ENCODE data around the gene CACNB1. TPM values are rescaled to one million over a fixed set of nuclear protein-coding genes. Genes with fewer than 3 reads are reported as not detected.

CACNB1 gene
- total RNA-seq, 4 donors from 2014 or later = 10.1 to 21.7 (median 11.6) TPM

DNA sequence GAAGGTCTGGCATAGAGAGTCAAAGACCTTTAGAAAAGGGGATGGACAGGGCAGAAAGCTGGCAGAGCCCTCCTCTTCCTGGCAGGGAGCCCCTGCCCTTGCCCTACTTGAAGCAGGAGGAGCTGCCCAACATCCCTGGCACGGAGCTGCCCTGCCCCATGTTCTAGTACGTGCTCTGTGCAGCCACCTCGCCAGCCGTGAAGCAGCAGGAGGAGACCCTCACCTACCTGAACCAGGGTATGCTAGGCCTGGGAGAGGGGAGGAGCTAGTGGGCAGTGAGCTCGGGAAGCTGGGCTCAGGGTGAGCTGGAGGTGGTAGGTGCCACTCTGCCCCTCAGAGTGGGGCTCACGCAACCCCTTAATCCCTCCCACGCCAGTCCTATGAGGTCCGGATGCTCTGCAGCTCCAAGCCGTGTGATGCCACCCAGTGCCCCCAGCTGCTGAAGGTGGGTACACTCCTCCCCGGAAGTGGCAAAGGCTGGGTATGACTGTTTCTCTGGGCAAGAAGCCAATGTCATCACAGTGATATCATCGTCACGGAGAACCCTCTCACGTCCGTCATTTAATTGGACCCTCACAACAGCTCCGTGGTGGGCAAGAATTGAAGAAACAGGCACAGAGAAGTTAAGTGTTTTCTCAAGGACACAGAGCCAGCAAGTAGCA lies 41.0 kb upstream of the CACNB1 start:
- Histone ChIP-seq H3K27ac (no peak overlapping the region), H3K4me3 (no peak overlapping the region), H3K27me3 (peaks cover 10% of the 10 kb centered on the region), H3K9me3 (no peaks in the 10 kb centered on the region), H3K36me3 (no peaks in the 10 kb centered on the region), H3K4me1 (peaks cover 0 to 10% (median 0%) of the 10 kb centered on the region in 4 donors)
- TF ChIP-seq EP300 (IDR thresholded peaks at IDR 0.05; ENCODE audit: low read depth) (no peak), POLR2AphosphoS5 (IDR thresholded peaks at IDR 0.05) (peak in 1 of 3 donors; percentile 14), POLR2A (IDR thresholded peaks at IDR 0.05) (no peak)
- TF ChIP-seq, protein P1, sequence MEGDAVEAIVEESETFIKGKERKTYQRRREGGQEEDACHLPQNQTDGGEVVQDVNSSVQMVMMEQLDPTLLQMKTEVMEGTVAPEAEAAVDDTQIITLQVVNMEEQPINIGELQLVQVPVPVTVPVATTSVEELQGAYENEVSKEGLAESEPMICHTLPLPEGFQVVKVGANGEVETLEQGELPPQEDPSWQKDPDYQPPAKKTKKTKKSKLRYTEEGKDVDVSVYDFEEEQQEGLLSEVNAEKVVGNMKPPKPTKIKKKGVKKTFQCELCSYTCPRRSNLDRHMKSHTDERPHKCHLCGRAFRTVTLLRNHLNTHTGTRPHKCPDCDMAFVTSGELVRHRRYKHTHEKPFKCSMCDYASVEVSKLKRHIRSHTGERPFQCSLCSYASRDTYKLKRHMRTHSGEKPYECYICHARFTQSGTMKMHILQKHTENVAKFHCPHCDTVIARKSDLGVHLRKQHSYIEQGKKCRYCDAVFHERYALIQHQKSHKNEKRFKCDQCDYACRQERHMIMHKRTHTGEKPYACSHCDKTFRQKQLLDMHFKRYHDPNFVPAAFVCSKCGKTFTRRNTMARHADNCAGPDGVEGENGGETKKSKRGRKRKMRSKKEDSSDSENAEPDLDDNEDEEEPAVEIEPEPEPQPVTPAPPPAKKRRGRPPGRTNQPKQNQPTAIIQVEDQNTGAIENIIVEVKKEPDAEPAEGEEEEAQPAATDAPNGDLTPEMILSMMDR (IDR thresholded peaks at IDR 0.05) = no peak
- WGBS, 2 donors (ENCODE audit: low coverage in 1 of 2) = 26% methylated on average over 15 of the region's 15 CpGs; no CpG with 5 or more reads in 1 of the 2 donors
- peak; percentile 64 for DNase-seq
- intact Hi-C loops (cut with DNase I; ENCODE audit: low total_unique reads) = no loop called here
- in situ Hi-C loops (cut with MboI; ENCODE audit: low pct_ligation_motif_present in 1 of 4, low pct_unique_long_range_greater_than_20kb in 1 of 4, low sequenced_read_pairs in 3 of 4) = loop anchor here in 1 of 4 donors (10.0 kb wide), 1 partner anchor 64 kb away; no protein-coding TSS in a partner anchor

DNA sequence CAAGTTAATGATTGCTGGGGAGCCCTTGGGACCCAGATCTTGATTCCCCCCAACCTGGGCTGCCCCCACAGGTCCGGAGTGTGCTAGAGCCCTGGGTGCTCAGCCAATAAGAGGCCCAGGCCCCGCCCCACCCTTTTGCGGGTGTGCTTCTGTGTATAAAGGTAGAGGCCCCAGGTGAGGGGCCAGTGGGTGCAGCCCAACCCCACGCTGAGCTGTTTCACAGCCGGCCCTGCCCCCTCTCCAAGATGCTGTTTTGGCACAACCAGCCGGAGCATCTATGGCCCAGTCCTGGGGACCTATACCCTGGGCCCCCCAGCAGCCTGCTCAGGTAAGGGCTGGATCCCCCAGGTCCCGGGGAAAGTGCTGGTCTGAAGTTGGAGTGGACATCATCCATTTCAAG lies 40.1 kb upstream of the CACNB1 start:
- DNase-seq = no peak
- no peak for TF ChIP-seq EP300 (IDR thresholded peaks at IDR 0.05; ENCODE audit: low read depth)
- no peaks in the 10 kb centered on the region for H3K36me3 ChIP-seq
- H3K27me3 ChIP-seq = peaks cover 18% of the 10 kb centered on the region
- in situ Hi-C loops (cut with MboI; ENCODE audit: low pct_ligation_motif_present in 1 of 4, low pct_unique_long_range_greater_than_20kb in 1 of 4, low sequenced_read_pairs in 3 of 4) (loop anchor here in 1 of 4 donors (10.0 kb wide), 1 partner anchor 63 kb away; no protein-coding TSS in a partner anchor), intact Hi-C loops (cut with DNase I; ENCODE audit: low total_unique reads) (no loop called here)
- 88% methylated on average over 6 of the region's 7 CpGs; no CpG with 5 or more reads in 1 of the 2 donors for WGBS, 2 donors (ENCODE audit: low coverage in 1 of 2)
- H3K4me3 ChIP-seq = no peak overlapping the region
- H3K4me1 ChIP-seq = peaks cover 0 to 10% (median 0%) of the 10 kb centered on the region in 4 donors
- no peak overlapping the region for H3K27ac ChIP-seq
- H3K9me3 ChIP-seq = no peaks in the 10 kb centered on the region

DNA sequence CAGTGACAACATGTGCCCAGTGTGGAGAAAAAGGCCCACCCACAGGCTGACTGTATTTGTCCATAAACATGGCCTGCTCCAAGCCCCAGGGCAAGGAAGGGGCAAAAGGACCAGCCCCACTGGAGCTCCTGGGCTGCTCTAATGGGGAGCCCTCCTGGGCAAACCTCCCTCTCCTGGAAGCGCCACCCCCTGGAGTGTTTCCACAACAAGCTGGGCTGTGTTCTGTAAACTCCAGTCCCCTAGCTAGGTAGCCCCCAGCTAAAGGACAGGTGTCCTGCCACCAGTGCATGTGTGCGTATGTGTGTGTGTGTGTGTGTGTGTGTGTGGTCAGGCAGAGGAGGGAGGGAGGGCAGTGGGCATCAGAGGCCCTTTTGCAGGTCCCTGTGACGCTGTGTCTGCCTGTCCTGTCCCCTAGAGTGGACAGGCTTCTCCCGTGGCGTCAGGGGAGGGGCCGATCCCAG lies 39.5 kb upstream of the CACNB1 start:
- Histone ChIP-seq H3K27me3 (peaks cover 23% of the 10 kb centered on the region), H3K4me1 (peaks cover 0 to 14% (median 0%) of the 10 kb centered on the region in 4 donors), H3K9me3 (no peaks in the 10 kb centered on the region), H3K27ac (no peak overlapping the region), H3K4me3 (no peak overlapping the region), H3K36me3 (no peaks in the 10 kb centered on the region)
- in situ Hi-C loops (cut with MboI; ENCODE audit: low pct_ligation_motif_present in 1 of 4, low pct_unique_long_range_greater_than_20kb in 1 of 4, low sequenced_read_pairs in 3 of 4) = loop anchor here in 1 of 4 donors (10.0 kb wide), 1 partner anchor 62 kb away; no protein-coding TSS in a partner anchor
- 82% methylated on average over 6 of the region's 6 CpGs; no CpG with 5 or more reads in 1 of the 2 donors for WGBS, 2 donors (ENCODE audit: low coverage in 1 of 2)
- TF ChIP-seq, protein P1 (IDR thresholded peaks at IDR 0.05) = no peak
- TF ChIP-seq POLR2AphosphoS5 (IDR thresholded peaks at IDR 0.05) = no peak
- no peak for TF ChIP-seq POLR2A (IDR thresholded peaks at IDR 0.05)
- intact Hi-C loops (cut with DNase I; ENCODE audit: low total_unique reads) = no loop called here
- DNase-seq = no peak

DNA sequence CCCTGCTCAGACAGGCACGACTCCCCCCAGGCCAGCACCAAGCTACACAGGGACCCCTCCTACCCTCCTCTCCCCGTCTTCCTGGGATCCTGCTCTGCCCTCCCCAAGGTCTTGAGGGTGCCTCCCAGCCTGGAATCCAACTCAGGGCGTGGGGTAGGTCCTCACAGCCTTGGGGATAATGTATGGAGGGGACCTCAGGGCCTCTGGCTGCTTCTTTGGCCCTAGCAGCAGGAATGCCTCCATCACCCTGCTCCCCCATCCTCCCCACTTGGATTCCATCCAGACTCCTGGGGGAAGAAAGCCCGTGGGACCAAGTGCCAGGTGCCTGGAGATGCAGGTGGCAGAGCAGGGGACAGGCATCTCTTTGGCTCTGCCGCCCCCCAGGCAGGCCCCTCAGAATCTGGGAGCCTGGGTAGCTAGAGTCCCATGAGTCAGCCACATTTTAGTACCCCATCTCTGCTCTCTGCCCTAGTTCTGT lies 39.0 kb upstream of the CACNB1 start:
- no peak overlapping the region for H3K27ac ChIP-seq

More for the DNA sequence above, 39.0 kb upstream of the CACNB1 start:
- TF ChIP-seq POLR2A (IDR thresholded peaks at IDR 0.05) (no peak), POLR2AphosphoS5 (IDR thresholded peaks at IDR 0.05) (no peak), EP300 (IDR thresholded peaks at IDR 0.05; ENCODE audit: low read depth) (no peak)
- TF ChIP-seq, protein P1 (IDR thresholded peaks at IDR 0.05) = no peak
- no peak for DNase-seq
- Histone ChIP-seq H3K27me3 (peaks cover 28% of the 10 kb centered on the region), H3K4me1 (peaks cover 0 to 18% (median 0%) of the 10 kb centered on the region in 4 donors), H3K9me3 (no peaks in the 10 kb centered on the region), H3K4me3 (no peak overlapping the region), H3K36me3 (no peaks in the 10 kb centered on the region)
- intact Hi-C loops (cut with DNase I; ENCODE audit: low total_unique reads) = no loop called here
- in situ Hi-C loops (cut with MboI; ENCODE audit: low pct_ligation_motif_present in 1 of 4, low pct_unique_long_range_greater_than_20kb in 1 of 4, low sequenced_read_pairs in 3 of 4) = loop anchor here in 1 of 4 donors (10.0 kb wide), 1 partner anchor 62 kb away; no protein-coding TSS in a partner anchor
- WGBS, 2 donors (ENCODE audit: low coverage in 1 of 2) = 46% methylated on average over 5 of the region's 5 CpGs; no CpG with 5 or more reads in 1 of the 2 donors
